ENCODE data around the gene RAB8B. TPM values are rescaled to one million over a fixed set of nuclear protein-coding genes. Genes with fewer than 3 reads are reported as not detected.

RAB8B gene
- total and polyA plus RNA-seq, 2 of the 13 experiments (the other 11 are each of a cell fraction or from before 2014, with no cell fraction given), result 6.8 to 14.2 TPM

DNA sequence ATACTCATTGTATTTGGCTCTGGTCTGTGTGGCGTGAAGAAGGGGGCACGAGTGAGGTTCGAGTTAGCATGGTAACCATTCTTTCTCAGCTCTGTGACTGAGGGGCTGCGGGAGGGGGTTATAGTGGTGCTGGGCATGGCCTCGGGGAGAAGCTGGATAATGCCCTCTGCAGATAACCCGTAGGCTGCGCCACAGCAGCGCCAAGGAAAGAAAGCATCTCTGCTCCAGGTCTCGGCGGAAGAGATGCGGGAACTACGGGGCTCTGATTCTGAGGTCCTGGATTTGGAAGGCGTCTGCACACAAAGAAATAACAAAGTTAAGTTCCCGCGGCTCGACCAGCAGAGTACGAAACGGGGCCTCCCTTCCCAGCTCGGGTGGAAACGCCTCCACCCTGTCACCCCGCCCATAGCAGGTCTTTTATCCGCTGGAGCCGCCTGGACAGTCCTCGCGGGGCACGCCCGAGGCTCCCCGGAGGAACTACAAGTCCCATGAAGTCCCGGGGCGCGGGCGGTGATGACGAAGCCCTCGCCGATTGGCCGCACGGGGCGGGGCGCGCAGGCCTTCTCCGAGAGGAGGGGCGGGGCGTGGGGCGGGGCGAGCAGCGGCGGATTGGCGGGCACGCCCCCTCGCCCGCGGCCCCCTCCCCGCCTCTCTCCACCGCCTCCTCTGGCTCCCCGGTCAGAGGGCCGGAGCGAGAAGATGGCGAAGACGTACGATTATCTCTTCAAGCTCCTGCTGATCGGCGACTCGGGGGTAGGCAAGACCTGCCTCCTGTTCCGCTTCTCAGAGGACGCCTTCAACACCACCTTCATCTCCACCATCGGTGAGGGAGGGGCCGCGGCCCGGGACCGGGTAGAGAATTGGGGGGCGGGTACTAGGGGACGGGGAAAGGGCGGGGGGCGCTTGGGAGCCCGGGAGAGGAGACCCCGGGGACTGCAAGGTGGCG, at the start of gene RAB8B (continued):
- TF ChIP-seq SUZ12 (IDR thresholded peaks at IDR 0.05; ENCODE audit: low read depth, low read length), result peak; percentile 59; the same call in 1 of the 2 replicates
- no peak for TF ChIP-seq GABPA (IDR thresholded peaks at IDR 0.05; ENCODE audit: low read depth, low read length)
- TF ChIP-seq GABPA (CRISPR knock-in tag; IDR thresholded peaks at IDR 0.05; ENCODE audit: low read depth), result peak; percentile 44; the same call in 1 of the 2 replicates
- peak; percentile 33; the same call in 1 of the 2 replicates for TF ChIP-seq KLF12 (CRISPR knock-in tag; IDR thresholded peaks at IDR 0.05; ENCODE audit: borderline replicate concordance)
- peak; percentile 63 for TF ChIP-seq HNRNPLL (IDR thresholded peaks at IDR 0.05; ENCODE audit: low read depth, low read length, poor library complexity, severe bottlenecking)
- TF ChIP-seq CAMTA2 (CRISPR knock-in tag; IDR thresholded peaks at IDR 0.05; ENCODE audit: borderline replicate concordance), result 0 out of 2 replicates have a peak, but pooled peaks have one; percentile 3
- TF ChIP-seq POLR2A (IDR thresholded peaks at IDR 0.05; ENCODE audit: insufficient read depth in 1 of 2, low read depth in 2 of 2, low read length in 2 of 2), result peak; percentile 46 to 77; a peak in 3 of 4 replicates
- TF ChIP-seq DRAP1 (CRISPR knock-in tag; IDR thresholded peaks at IDR 0.05), result peak; percentile 30; the same call in 1 of the 2 replicates
- TF ChIP-seq RFXANK (CRISPR knock-in tag; IDR thresholded peaks at IDR 0.05), result 0 out of 2 replicates have a peak, but pooled peaks have one; percentile 42
- no peak for TF ChIP-seq PBX3 (CRISPR knock-in tag; IDR thresholded peaks at IDR 0.05; ENCODE audit: borderline replicate concordance)
- peak; percentile 57 for TF ChIP-seq POGZ (CRISPR knock-in tag; IDR thresholded peaks at IDR 0.05)
- TF ChIP-seq KMT2B (CRISPR knock-in tag; IDR thresholded peaks at IDR 0.05), result peak; percentile 72
- TF ChIP-seq NFATC3 (CRISPR knock-in tag; IDR thresholded peaks at IDR 0.05), result no peak
- TF ChIP-seq REPIN1 (CRISPR knock-in tag; IDR thresholded peaks at IDR 0.05; ENCODE audit: borderline replicate concordance, low read depth), result 0 out of 2 replicates have a peak, but pooled peaks have one; percentile 29
- 0 out of 2 replicates have a peak, but pooled peaks have one; percentile 14 for TF ChIP-seq ARNT2 (CRISPR knock-in tag; IDR thresholded peaks at IDR 0.05; ENCODE audit: low read depth)
- 0 out of 2 replicates have a peak, but pooled peaks have one; percentile 38 for TF ChIP-seq ZNF136 (CRISPR knock-in tag; IDR thresholded peaks at IDR 0.05; ENCODE audit: low read depth)
- TF ChIP-seq, protein P1, sequence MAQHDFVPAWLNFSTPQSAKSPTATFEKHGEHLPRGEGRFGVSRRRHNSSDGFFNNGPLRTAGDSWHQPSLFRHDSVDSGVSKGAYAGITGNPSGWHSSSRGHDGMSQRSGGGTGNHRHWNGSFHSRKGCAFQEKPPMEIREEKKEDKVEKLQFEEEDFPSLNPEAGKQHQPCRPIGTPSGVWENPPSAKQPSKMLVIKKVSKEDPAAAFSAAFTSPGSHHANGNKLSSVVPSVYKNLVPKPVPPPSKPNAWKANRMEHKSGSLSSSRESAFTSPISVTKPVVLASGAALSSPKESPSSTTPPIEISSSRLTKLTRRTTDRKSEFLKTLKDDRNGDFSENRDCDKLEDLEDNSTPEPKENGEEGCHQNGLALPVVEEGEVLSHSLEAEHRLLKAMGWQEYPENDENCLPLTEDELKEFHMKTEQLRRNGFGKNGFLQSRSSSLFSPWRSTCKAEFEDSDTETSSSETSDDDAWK (CRISPR knock-in tag; IDR thresholded peaks at IDR 0.05), result no peak
- no peak for TF ChIP-seq ZBTB1 (CRISPR knock-in tag; IDR thresholded peaks at IDR 0.05; ENCODE audit: borderline replicate concordance)
- TF ChIP-seq HOXA3 (CRISPR knock-in tag; IDR thresholded peaks at IDR 0.05), result peak; percentile 32; the same call in 1 of the 2 replicates
- TF ChIP-seq GLI4 (CRISPR knock-in tag; IDR thresholded peaks at IDR 0.05; ENCODE audit: borderline replicate concordance), result no peak
- TF ChIP-seq GATAD1 (CRISPR knock-in tag; IDR thresholded peaks at IDR 0.05), result peak; percentile 76
- 0 out of 2 replicates have a peak, but pooled peaks have one; percentile 19 for TF ChIP-seq HINFP (CRISPR knock-in tag; IDR thresholded peaks at IDR 0.05; ENCODE audit: low read depth)
- TF ChIP-seq, protein P2, sequence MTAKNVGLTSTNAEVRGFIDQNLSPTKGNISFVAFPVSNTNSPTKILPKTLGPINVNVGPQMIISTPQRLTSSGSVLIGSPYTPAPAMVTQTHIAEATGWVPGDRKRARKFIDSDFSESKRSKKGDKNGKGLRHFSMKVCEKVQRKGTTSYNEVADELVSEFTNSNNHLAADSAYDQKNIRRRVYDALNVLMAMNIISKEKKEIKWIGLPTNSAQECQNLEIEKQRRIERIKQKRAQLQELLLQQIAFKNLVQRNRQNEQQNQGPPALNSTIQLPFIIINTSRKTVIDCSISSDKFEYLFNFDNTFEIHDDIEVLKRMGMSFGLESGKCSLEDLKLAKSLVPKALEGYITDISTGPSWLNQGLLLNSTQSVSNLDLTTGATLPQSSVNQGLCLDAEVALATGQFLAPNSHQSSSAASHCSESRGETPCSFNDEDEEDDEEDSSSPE (CRISPR knock-in tag; IDR thresholded peaks at IDR 0.05), result peak; percentile 59; the same call in 1 of the 2 replicates

Measured in HepG2 (cell line).